NOMO-1 treated with dmso at 0.1 percent for 144 hours (cell line): Measurements from ENCODE around the gene TBC1D2B.

Experiments
- DNase-seq: peaks from one replicate; lab custom pipeline; 2025; ENCODE audit not compliant: unreplicated experiment; lab: John Stamatoyannopoulos, UW

Gene TBC1D2B

DNA sequence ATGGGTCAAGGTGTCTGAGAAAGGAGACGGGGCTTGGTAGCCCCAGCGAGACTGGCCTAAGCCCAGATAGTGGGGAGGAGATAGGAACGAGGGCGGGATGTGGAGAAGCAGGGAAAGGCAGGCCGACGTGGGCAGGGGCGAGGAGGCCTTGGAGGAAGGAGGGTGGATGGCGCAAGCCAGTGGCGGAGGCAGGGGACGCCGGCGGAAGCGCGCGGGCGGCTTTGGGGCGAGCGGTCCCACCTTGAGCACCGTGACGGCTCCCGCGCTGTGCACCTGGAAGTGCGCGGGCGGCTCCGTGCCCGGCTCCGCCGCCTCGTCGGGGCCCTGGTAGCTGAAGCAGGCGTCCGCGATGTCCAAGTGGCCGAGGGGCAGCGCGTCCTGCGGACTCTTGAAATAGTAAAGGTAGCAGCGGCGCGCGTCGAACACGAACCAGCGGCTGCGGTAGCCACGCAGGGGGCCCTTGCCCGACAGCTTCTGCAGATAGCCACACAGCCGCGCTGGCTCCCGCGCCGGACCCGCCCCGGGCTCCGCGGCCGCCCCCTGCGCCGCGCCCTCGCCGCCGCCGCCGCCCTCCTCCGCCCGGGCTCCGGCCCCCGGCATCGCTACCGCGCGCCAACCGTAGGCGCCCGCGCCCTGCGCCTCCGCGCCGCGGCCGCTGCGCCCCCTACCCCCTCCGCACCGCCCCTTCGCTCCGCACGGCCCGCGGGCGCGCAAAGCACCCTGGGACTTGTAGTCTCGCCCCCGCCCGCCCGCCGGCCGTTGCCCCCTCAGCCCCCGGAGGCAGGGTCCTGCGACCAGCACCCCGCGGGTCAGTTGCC, at the start of gene TBC1D2B:
TBC1D2B (minus strand) TSS at position 659 of the 818 bp plus-strand sequence; CDS start at position 600, 59 bp downstream.
- DNase-seq, result peak; percentile 52

DNA sequence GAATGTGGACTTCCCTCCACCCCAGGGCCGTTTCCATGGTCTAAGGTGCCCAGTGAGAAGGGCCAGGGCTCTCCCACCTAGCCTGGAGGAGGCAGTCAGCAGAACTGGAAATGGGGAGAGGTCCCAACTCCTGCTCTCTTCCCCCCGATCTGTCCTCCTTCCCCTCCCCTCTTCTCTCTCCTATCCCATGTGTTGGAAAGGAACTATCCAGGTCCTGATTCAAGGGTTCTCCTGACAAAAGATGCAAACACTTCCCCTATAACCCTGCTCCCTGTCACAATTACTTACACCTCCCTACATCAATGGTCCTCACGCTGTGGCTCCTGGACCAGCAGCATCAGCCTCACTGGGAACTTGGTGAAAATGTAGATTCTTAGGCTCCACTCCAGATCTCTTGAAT, 47.8 kb upstream of the TBC1D2B start:
- DNase-seq, result no peak

DNA sequence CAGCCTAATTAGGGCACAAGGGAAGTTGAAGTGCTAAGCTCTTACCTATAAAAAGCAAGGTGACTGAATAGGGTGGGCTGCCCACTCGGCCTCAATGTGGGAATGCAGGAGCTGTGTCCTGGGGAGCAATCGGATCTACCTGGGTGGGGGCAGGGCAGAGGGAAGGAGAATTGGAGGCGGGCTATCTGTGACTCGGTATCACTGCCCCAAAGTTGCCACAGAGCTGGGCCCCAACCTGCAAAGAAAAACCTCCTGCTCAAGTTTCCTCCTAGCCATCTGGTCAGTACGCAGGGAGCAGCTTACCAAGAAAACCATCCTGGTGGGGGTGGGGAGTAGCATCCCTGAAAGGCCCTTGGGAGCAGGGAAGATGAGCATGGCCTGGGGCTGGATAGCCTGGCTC, 43.0 kb upstream of the TBC1D2B start:
- DNase-seq, result no peak

DNA sequence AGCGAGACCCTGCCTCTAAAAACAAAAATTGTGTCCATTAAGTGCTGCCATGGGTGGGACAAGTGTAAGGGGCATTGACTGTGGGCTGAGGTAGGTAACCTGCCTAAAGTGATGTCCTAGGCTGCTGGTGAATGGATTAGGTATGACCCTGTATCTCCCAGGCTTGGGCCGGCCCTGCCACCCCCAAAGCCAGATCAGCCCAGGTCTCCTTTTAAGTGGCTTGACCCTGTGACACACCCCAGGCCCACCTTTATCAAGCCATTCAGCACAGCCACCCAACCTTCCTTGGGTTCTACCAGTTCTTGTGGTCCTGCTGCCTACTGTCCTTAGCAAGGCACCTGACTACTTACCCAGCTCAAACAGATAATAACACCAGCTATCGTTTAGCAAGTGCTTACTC, 35.0 kb upstream of the TBC1D2B start:
- DNase-seq, result no peak

DNA sequence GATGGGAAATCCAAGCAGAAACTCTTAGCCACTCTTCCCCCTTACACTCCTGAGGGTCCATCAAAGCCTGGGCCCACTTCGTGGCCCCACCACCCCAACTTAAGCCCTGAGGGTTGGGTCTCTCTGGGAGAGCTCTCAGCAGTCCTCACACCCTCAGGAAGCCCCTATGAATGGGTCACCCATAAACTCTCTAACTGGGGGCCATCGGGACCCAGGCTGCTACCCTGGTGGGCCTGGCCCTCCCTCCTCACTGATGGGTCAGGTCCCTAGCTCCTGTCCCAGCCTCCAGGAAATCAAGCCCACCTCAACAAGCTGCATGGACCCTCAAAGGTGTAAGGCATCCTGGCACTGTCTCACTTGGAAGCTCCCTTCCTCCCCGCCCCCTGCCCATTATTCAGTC, 34.3 kb upstream of the TBC1D2B start:
- no peak for DNase-seq

DNA sequence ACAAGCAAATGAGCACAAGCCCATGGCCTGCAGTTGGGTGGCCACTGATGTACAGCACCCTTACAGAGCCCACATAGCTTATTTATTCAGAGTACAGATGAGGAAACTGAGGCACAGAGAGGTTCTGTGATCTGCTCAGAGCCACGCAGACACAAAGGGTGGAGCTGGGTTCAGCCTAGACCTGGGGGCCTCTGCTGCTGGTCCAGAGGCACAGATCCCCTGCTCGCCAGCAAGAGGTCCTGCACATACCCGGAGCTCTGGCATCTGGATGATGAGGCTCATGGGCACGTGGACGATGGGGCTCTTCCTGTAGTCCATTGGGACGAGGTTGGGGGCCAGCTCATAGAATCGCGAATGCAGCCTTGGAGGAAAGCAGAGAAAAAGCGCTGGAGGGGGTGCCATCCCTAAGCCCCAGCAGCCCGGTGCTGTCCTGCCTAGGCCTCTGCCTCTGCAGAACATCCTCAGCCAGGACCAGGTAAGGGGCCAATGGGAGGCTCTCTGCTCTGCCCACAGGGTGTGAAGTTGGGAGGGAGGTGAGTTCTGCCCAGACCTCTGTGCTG, 33.5 kb upstream of the TBC1D2B start:
- no peak for DNase-seq

DNA sequence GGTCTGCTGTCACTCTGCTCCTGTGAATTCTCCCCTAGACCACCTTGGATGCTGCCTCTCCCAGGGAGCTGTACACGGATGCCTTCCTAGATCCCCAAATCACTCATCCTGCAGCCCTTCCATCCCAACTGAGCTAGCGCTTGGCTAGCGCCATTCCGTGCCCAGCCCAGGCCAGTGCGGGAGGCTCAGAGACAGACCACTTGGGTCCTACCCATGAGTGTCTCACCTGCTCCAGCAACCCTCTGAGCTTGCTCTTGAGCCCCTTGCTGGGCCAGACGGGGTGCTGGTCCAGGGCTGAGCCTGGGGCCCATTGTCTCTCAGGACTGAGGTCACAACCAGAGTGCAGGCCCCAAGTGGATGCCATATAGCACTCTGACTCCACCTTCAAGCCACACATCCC, 32.6 kb upstream of the TBC1D2B start:
- DNase-seq, result no peak

DNA sequence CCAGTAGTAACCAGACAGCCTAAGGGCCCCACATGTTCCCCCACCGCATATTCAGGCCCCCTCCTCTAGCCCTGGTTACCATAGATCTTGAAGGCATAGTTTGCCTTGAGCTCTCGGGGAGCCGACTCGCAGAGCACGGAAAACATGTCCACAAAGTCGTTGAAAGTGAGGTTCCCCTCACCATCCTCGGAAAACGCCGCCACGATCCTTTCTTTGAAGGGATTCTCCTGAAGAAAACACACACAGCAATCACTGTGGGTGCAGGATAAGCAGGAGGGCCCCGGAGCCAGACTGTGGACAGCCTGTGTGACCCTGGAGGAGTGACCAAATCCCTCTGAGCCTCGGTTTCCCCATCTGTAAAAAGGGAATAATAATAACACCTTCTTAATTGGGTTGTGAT, 31.6 kb upstream of the TBC1D2B start:
- no peak for DNase-seq

DNA sequence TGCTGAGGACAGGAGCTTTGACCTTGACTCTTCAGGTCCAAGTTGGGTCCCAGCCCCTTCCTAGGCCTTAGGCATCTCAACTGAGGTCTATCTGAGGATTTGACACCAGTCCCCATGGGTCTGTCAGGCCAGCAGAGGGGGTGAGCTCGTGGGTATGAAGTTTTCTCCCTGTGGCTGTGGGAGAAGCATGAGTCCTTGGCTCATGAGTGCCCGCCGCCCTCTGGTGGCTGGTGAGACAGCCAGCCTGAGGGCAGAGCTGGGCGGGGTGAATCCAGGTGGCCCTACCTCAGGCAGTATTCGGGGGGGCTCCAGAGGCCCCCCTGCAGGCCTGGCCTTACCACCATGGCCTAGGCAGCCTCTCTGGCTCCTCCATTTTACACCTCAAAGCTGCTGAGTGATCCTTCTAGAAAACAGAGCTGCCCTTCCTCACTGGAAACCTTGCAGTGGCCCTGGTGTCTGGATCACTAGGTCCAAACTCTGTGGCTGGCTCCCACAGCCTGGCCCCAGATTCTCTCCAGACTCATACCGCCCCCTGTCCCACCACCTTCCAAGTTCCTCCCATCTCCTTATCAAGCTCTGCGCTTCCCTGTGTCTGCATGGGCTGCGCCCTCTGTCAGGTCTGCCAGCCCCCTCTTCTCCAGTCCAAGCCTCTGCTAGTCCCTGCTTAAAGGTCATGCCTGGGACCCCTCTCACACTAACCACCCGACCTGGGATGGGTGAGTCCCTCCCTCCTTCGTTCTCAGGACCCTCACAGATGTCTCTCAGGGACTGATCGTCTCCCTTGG, 31.0 kb upstream of the TBC1D2B start:
- DNase-seq, result peak; percentile 77

DNA sequence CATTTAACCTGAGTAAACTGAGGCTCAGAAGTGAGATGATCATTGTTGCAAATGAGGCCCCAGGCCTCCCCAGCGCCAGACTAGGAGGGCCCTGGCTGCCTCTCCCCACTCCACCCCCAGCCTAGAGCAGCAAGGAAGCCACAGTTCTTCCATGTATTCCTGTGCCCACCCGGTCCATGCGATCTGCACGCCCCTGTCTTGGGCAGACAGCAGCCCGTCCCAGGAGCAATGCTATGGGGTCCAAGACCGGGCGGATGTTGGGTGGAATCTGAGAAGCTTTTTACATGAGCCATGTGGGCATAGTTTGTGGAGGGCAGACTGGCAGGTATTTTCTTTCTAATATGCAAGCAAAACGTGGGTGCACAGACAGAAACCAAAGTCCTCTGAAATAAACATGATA, 30.0 kb upstream of the TBC1D2B start:
- DNase-seq, result no peak

DNA sequence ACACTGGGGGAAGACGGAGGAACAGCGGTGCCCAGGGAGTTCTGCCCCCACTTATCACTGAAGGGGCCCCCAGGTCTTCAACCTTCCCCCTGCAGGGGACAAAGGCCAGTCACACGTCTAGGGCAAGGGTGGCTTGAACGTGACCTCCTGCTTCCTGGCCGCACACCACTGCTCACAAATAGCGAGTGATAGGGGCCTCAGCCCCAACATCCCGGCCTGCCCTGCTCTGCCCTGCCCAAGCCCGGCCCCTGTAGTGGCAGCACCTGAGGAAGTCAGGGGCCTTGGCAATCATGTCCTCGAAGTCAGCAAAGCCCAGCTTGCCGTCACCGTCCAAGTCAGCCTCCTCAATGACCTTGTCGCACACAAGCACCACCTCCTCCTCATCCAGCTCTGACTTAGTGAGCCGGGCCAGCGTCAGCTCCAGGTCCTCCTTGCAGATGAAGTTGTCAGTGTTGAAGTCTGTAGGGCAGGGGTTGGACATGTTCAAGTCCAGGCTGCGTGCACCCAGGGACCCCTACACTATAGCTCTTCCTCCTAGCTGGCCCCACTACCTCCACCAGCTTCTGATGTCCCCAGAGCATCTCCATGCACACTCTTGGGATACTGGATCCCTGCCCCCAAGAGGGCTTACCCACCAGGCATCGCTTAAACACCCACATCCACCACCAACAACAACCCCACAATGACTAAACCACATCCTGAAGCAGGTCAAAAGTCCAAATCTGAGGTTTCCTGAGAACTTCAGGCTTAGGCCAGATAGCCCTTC, 28.1 kb upstream of the TBC1D2B start:
- DNase-seq, result no peak

DNA sequence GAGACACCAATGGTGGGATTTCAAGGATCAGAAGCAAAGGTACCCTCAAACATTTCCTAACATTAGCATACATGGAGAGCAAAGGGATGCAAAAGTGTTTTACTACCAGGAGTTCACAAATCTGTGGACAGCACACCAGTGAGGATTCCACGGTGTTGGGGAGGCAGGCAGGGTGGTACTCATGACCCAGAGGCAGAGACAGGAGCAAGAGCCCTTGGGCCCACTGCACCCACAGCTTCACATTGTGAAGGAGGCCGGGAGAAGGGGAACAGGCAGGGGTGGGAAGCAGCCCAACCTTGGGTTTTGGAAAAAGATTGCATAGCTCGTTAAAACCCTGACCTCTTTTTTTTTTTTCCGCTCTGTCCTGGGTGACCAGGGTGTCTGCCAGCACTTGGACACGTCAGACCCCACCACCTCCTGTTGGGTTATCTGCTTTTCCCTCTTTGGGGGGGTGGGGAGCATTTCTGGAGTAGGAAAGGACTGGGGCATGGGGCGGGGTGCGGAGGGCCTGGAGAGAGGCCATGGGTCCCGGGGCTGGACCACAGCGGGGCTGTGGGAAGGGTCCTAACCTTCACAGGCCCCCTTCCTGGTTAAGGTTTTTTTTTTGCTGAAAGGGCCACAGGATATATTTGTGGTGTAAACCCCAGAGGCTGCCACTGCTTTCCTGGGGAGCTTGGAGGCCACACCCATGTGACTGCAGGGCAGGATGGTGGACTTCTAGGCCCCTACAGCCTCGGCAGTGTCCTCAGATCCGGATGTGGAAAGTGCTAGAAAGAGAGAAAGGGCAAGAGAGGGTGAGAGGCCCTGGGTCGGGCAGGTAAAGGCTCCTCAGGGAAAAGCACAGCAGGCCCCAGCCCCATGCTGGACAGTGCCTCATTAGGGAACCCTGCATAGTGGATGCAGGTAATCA, 27.3 kb upstream of the TBC1D2B start:
- DNase-seq, result no peak

DNA sequence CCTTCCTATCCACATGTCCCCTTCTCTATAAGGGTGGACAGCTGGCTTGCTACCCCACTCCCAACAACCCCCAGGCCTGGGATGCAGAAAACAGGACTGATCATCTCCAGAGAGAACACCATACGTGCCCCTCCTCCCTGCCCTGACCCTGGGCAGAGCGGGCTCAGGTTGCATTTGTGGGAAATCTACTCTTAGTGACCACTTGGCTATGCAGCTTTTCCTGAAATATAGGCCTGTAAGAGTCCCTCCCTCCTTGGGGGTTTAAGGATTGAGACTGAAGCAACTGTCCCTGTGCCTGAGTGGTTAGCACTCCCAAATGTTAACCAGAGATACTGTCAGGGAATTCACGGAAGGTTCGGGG, 26.6 kb upstream of the TBC1D2B start:
- DNase-seq, result no peak

DNA sequence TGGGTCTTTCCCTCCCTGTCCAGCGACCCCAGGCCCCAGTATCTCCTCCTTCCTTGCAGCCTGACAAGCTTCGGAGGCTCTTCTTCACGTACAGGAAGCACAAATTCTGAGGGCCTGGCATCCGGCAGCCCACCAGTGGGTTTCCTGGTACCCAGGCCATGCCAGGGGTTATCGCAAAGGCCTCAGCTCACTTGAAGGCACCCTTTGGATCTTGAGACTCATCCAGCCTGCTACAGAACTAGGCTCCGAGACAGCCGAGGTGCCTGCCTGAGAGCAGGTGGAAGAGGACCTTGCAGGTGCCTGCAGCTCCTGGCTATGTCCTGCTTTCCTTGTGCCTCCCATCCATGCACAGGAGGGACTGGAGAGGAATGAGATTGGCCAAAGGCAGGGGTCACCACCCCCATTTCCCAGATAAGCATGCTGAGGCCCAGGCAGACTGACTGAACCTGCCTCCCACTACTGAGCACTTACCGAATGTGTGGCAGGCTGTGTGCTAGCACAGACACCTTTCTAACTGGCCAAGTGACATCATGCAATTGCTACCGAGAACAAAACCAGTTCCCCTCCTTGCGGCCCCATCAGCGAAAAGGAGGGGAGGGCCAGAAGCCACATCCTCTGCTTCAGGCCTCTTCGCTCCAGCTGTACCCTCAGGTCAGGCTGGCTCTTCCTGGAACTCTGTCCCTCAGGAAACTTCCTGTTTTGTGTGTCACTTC, 26.1 kb upstream of the TBC1D2B start:
- DNase-seq, result no peak

DNA sequence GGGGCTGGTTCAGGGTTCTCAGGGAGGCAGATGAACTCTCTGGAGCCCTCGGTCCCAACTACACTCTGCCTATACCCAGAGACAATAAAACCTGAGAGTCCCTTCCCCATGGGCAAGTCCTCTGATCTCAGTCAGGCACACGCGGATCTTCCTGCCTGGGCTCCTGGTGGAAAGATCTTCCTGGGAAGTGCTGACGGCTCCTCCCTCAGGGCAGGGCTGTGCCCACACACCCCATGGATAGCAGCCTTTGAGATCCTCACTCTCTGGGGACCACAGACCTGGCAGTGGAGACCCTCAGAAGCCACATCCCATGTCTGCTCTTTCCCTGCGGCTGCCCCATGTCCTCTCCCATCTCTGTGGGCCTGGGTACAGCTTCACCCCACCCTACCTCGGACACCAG, 25.2 kb upstream of the TBC1D2B start:
- no peak for DNase-seq

DNA sequence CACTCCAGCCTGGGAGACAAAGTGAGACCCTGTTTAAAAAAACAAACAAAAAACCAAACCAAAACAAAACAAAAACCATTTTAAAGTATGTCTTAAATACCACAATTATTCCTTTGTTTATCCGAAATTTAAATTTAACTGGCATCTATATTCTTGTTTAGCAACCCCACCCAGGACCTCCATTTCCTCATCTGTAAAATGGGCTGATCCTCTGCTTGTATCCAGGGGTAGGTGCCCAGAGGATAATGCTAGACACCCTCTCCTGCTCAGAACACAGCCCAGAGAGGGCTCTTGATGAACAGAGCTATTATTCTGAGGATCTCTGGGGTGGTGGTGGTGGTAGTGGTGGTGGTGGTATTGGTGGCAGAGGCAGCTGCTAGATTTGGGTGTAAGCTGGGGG, 24.7 kb upstream of the TBC1D2B start:
- DNase-seq, result no peak

DNA sequence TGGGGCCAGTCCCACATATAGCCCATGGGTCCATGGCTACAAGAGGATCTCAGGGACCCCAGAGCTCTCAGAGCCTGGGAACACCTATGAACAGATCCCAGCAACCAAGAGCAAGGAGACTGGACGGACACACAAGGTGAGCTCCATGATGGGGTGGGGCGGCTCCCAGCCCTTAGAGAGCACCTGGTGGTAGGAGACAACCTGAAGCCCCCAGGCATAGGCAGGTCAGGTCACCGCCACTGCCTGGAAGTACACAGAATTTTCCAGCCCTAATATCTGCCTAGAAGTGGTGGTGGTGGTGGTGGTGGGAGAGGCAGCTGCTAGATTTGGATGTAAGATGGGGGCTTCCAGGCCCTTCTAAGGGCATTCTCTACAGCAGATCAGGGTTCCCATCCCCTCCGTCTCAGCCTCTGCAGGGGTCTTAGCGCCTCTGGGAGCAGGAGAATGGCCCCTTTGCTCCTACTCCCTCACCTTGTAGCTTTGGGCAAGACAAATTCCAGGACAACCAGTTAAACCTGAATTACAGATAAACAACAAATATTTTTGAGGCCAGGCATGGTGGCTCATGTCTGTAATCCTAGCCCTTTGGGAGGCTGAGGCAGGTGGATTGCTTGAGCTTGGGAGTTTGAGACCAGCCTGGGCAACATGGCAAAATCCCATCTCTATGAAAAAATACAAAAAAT, 24.1 kb upstream of the TBC1D2B start:
- no peak for DNase-seq

DNA sequence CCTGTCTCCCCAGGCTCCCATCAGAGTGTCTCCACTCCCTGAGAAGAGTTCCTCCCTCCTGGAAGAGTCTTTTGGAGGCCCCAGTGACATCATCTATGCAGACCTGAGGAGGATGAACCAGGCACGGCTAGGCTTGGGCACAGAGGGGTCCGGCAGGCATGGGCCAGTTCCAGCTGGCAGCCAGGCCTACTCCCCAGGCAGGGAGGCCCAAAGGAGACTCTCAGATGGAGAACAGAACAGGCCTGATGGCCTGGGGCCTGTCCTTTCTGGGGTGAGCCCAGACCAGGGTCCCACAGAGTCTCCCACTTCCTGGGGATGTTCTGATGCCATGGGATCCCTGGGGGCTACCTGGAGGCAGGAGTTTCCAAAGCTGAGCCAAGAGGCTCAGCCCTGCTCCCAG, 23.4 kb upstream of the TBC1D2B start:
- DNase-seq, result no peak

DNA sequence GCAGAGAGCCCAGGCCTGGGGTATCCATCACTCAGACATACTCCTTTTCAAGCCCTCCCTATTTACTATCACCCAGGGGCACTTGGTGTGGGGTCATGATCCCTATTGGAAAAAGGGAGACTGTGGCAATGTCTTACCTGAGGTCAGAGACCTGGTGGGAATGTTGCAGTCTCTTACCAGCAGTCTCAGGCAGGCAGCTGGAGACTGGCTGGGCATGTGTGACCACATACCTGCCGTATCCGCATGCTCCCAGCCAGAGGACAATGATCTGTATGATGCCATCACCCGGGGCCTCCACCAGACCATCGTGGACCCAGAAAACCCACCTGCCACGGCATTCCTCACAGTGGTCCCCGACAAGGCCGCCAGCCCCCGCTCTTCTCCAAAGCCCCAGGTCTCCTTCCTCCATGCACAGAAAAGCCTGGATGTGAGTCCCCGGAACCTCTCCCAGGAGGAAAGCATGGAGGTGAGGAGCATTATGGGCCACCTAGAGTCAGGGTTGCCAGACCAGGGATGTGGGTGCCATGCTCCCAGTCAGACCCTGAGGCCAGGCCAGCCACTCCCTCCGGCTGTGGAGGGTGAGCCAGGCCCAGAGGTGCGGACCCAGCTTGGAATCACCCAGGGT, 20.7 kb upstream of the TBC1D2B start:
- DNase-seq, result no peak
